Fibroblast of the aortic adventitia (primary cell): ENCODE measurements around the gene PARN. TPM values are rescaled to one million over a fixed set of nuclear protein-coding genes. Genes with fewer than 3 reads are reported as not detected.

Experiments used
- DNase-seq: peaks from one replicate; pipeline ENCODE4 v3.0.0-alpha.2; 2010; ENCODE audit warnings: low read depth
- H3K4me3 ChIP-seq: 2 replicates; pipeline ENCODE4 v1.5.1; 2011; ENCODE audit warnings: low read depth, mild to moderate bottlenecking, control low read depth, low read length, moderate library complexity
- CTCF ChIP-seq: IDR thresholded peaks from 2 replicates; pipeline ENCODE4 v1.5.1; 2011; ENCODE audit warnings: mild to moderate bottlenecking, low read length, control low read depth, inconsistent platforms; ENCODE audit not compliant: insufficient read depth
- total RNA-seq: library from RNA; depleted of rRNA; stranded (reverse); fragments of >200 nt; gene quantifications from 2 replicates; pipeline ENCODE4 v1.2.3, GENCODE V29; 2012; ENCODE audit warnings: low replicate concordance

The PARN gene
- total RNA-seq, 1 donor: 37.2 TPM

GRCh38 chr16:14572535-14572934 is 57.5 kb downstream of the PARN start:
- H3K4me3 ChIP-seq: no peak overlapping the region
- TF ChIP-seq CTCF: no peak
- DNase-seq: no peak

- no peak for TF ChIP-seq CTCF
- no peak overlapping the region for H3K4me3 ChIP-seq
- DNase-seq: no peak
Measured at GRCh38 chr16:14569213-14569612, 60.8 kb downstream of the PARN start.

- no peak overlapping the region for H3K4me3 ChIP-seq
- no peak for TF ChIP-seq CTCF
- DNase-seq: no peak
Measured at GRCh38 chr16:14566599-14566998, 63.5 kb downstream of the PARN start.

GRCh38 chr16:14565688-14566025 is 64.4 kb downstream of the PARN start:
- DNase-seq: no peak
- TF ChIP-seq CTCF: no peak
- H3K4me3 ChIP-seq: no peak overlapping the region

GRCh38 chr16:14564861-14565687 is 65.0 kb downstream of the PARN start:
- DNase-seq: peak; percentile 59
- no peak for TF ChIP-seq CTCF
- H3K4me3 ChIP-seq: peak overlapping the region; percentile 19

- H3K4me3 ChIP-seq: no peak overlapping the region
- TF ChIP-seq CTCF: no peak
- DNase-seq: no peak
Measured at GRCh38 chr16:14564323-14564722, 65.7 kb downstream of the PARN start.
